Islet of Langerhans (tissue), 1 donor: ENCODE results near the gene MRPL33.

Source experiments
- FAIRE-seq: peaks from one replicate; lab custom pipeline; 2011; peaks lifted over from hg19 to GRCh38; lab: Jason Lieb, UNC

Gene MRPL33

DNA sequence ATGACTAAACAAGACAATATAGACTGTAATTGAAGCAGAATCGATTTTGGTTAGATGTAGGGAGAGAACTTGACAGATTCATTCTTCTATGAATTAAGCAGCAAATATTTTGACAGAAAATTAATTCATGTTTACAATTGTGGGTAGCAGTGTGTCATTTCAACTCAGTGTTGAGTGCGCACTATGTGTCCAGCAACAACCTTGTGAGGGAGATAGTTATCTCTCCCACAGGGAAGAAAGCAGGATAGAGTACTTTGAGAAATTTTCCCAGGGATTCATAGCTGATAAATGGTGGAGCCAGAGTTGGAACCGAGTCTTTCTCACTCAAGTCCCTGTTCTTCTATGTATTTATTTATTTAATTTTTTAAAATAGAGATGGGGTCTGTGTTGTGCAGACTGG, 5.2 kb downstream of the MRPL33 start:
- FAIRE-seq: no peak

DNA sequence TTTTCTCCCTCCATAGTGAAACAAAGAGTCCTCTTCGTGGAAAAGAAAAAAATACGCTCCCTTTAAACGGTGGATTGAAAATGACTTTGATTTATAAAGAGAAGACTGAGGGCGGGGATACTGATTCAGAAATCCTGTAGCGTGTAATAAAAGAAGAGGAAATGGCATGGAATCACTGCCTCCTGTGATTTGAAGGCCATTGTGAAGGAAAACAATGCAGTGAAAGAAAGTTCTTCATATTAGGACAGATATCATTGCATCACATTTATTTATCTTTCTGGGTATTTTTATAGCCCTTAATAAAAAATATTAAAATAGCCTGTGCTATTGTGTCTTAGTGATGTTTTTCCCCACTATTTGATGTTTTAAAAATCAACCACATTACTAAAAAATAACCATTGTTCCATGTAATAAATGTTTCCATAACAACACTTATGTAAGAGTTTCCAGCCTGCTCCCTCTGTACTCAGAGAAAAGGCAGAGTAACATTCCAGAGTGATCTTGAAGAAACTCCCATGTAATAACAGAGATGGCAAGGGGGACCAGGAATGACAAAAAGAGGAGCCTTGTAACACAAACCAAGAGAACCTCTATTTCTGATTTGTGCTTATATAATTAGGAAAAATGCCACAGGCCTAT, 8.0 kb downstream of the MRPL33 start:
- FAIRE-seq: no peak

DNA sequence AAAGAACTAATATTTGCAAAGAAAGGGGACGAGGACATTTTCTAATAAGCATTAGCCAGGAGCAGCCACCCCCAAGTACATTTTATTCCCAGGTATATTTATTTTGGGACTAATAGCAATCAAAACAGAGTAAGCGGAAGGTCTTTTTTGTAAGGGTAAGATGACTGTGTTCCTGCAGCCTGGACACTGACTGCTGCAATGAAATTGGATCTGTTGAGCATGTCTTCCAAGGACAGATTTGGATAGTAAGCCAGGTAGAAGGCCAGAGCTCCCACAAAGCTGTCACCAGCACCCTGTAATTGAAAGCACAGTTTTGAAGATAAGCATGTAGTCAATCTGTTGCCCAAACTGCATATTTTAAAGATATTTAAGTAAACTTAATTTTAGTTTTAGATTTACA, 10.0 kb downstream of the MRPL33 start:
- no peak for FAIRE-seq

DNA sequence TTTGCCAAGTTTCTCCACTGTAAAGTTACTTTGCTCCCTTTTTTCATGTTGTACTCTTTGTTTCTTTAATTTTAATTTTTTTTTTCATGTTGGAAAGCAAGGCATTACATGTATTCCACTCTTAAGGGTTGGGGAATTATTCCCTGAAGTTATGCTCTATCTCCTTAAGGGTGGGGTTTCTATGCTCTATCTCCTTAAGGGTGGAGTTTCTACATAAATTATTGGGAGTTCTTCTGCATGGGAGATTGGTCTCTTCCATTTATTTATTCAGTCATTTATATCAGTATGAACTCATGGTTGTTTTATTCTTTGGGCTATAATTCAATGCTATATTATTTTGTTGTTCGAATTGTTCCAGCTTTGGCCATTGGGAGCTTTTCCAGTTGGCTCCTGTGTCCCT, 11.2 kb downstream of the MRPL33 start:
- FAIRE-seq: no peak

DNA sequence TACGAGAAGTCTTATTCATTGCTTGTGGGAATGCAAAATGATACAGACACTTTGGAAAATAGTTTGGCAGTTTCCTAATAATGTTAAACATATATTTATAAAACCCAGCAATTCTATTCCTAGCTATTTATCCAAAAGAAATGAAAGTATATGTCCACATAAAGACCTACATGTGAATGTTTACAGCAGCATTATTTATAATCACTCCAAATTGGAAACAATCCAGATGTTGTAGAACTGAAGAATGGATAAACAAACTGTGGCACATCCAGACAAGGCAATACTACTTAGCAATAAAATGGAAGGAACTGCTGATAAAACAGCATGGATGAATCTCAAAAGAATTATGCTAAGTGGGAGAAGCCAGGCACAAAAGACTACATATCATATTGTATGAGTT, 19.3 kb downstream of the MRPL33 start:
- no peak for FAIRE-seq

DNA sequence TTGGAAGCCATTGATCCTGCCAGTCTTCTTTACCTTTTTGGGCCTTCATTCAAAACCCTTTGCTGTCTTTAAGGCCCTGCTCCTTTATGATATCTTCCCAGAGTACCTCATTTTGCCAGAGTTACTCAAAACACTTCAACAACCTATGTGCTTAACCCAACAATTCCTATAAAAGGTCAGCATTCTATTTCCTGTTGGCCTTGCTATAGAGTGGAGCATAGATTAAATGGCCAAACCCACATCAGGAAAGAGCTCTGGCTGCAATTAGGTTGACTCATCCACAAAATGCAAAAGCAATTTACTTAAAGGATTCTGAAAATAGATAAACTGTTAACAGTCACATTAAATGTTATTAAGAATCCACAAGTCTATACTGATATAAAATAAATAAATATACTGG, 21.2 kb downstream of the MRPL33 start:
- FAIRE-seq: no peak

DNA sequence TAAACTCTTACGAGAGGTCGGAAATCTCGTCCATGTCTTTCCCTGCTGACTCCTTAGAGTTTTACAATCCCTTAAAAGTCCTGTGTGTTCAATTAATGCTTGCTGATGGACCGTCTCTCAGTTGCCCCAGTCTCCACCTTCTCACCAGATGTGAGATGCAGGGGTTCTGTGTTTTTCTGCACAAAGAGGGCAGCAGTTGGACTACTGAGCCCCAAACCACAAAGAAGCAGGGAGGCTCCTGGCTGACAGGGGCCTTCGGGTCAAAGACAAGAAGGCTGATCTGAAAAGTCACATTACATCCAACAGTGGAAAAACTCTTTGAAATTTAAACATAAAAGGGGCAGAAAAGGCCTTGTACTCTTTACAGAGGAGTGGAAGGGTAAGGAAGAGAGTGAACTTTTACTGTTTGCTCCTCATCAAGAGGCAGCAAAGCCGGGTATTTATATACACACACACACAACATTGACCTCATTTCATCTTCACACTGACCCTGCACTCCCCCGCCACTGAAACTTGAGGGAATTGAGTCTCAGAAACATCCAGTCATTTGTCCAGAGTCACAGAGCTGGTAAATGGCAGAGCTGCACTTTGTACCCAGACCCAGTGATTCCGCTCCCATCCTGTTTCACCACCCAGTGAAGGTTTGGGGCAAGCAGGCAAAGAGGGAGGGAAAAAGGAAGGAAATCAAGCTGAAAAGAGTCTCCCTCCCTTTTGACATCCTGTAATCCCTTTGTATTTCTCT, 23.7 kb downstream of the MRPL33 start:
- no peak for FAIRE-seq

DNA sequence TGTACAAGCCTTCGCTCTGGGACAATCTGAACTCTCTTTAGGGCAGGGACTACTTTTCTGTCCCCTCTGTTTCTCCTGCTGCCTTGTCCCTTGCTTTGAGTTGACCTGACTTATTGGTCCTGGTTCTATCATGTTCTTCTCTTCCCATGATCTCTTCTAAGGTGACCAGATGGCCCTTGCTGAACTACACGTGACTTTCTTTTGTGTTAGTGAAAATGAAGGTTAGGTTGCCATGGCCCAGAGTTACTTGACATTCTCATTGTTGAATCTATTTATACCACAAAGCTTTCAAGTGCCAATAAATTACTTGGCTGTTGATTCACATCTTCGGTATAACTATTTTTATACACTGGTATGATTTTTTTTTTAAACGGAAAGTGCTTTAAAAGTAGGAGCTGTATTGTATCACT, 24.4 kb downstream of the MRPL33 start:
- FAIRE-seq: no peak

DNA sequence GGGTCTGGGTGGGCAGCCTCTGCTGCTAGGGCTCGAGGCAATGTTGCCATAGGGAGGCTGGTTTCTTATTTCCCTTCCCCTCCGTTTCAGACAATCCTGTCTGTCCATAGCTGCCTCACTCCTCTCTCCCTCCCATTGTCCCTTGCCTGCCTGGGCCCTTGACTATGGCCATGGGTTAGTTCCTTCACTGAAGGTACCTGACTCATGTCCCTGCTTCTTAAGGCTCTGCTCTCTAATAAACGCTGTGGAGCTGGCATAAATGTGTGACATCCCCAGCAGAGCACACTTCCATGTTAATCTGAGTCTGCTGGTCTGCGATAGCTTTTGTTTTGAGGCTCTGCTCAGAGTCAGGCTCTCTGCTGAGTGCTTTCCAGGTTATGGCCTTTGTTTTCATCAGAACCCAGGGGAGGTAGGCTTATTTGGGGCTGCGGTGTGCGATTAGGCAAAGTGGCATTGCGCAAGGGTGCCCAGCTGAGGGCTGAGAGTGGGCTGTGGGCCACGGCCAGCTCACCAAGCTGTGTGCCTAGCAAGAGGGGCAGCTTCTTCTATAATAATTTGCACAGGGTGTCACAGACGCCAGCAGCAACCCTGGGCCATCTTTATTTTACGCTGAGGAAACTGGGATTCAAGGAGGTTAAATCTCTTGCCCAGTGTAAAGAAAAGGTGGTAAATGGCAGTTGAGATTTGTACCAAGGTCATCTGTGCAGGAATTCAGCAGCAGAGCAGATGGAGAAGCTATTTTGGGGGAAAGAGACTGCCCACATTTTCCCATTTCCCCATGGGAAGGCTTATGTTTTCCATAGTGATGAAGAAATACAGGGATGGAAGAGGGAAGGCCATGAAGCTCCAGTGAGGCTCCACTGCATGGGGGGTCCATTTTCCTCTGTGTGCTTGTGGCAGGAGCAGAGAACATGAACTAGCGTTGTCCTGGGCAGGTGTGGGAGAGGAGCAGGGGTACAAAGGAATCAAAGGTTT, 25.6 kb downstream of the MRPL33 start:
- FAIRE-seq: no peak

DNA sequence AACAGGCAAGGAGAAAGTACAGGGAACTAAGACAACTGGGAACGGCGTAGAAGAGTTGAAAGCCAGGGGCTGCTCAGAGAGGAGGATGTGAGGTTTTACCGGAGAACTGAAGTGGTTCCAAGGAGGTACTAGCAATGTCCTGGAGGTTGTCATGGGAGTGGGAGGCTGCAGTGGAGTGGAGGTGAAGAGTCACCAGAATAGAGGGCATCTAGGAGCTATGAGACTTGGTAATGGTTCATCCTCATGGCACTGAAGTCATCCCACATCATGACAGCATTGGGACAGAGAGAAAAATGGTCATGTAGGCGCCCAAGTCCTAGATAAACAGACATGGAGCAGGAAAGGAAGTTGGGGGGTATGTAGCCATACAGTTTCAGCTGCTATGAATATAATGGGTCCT, 26.3 kb downstream of the MRPL33 start:
- FAIRE-seq: no peak

DNA sequence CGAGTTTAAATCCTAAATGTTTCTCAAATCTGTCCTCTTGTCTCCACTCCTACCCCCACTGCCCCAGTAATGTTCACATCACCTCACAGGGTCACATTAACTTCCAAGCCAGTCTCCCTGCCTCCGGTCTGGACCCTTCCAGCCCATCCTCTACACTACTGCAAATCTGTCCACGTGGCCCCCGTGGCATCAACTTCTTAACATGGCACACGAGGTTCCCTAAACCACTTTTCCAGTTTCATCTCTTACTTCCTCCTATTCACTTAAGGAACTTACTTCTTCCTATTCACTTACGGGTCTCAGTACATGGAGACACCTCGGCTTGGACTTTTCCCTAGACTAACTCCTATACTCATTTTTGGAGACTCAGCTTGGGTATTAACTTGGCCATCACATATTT, 27.0 kb downstream of the MRPL33 start:
- no peak for FAIRE-seq

DNA sequence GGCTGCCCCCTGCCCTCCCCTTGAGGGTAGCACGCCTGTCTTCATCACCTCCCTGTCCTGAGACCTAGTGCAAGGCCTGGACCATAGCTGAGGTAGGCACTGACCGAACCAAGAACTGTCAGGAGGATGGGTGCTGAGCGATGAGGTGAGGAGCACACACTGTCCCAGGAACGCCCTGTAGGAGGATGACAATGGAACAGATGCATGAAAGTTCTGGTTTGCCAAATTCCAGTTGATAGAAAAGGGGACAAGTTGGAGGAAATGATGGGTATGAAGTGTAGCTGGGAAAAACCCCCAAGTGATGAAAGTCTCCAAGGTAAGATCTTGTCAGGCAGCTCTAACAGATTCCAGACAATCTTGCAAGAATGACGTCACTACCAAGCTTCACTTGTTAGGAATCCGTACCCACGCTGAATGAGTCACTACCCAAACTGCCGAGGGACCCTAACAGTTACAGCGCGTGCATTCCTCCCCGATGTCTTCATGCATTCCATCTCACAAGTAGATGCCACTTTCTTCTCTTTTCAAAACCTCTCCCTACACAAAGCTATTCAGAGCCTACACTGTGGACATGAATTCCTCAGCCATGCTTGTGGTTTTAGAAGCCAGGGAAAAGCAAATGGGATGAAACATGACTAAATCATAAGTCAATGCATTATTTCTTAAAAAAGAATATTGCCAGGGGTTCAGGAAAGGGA, 27.6 kb downstream of the MRPL33 start:
- FAIRE-seq: no peak

DNA sequence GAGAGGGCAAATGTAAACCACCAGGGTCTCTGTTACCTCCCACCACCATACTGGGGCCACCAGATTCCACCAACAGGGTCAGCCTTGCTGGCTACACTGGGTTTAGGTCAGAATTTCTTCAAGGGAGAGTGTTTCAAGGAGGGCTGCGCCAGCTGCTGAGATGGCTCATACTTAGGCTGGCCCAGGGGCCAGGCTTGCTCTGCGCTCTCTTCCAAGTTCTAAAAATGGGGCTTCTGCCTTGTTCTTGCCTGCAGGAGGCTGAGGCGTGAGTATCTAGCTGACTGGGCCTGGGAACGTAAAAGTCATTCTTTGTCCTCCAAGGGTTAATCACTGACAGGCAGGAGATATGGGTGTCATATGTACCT, 28.1 kb downstream of the MRPL33 start:
- no peak for FAIRE-seq

DNA sequence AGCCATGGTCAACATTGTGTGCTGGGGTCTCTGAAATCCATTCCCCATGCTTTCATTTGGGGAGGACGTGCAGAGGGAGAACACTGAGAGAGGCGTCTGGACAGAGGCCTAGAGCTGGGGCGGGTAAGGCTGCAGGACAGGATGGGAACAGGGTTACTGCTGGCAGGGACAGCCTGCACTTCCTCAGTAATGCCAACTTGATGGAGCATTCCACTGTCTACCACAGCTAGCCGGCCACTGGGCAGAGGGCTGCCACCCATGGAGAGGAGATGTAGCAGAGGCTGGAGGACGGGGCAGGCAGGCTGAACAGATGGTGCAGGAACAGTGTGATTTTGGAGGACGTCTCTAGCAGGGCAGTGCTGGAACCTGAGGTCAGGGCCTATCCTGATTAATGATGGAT, 29.3 kb downstream of the MRPL33 start:
- no peak for FAIRE-seq

DNA sequence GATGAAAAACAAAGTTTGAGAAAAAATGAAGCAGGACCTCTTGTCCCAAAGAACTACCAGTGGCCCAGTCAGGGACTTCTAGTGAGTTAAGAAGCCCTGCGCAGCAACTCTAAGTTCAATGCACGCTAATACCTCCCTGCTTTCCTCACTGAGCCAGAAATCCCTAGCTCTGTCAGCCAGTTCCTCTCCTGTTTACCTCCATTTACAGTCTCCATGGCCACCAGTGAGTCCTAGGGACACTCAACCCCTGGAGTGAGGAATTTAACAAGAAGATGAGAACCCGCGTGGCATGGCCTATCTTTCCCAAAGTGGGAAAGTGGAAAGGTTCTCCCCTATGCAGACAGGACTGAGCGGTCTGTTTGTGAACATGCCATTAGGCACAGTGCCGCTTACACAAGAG, 31.0 kb downstream of the MRPL33 start:
- no peak for FAIRE-seq

DNA sequence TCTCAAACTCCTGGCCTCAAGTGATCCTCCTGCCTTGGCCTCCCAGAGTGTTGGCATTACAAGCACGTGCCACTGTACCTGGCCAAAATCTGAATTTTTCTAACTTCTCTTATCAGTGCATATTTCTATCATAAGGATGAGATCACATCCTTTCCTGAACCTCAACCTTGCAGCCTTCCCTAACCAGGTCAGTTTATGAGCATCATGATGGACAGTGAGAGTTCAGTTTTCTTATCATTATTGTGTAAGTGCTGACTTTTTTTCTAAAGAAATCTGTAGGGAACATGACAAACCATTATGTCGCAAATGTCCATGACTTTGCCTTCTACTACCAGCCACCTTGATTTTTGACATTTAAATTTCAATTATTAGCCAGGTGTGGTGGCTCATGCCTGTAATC, 31.5 kb downstream of the MRPL33 start:
- no peak for FAIRE-seq

DNA sequence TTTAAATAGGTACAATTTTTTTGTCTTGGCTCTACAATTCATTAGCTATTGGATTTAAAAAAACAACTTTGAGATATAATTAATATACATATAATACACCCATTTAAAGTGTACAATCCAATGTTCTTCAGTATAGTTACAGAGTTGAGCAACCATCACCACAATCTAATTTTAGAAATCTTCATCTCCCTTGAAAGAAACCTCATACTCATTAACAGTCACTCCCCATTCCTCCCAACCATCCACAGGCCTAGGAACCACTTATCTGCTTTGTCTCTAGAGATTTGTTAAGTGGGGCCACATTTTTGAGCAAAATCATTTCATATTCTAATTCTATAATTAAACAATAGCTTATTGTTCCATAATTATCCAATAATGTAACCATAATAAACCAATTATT, 32.6 kb downstream of the MRPL33 start:
- FAIRE-seq: no peak

DNA sequence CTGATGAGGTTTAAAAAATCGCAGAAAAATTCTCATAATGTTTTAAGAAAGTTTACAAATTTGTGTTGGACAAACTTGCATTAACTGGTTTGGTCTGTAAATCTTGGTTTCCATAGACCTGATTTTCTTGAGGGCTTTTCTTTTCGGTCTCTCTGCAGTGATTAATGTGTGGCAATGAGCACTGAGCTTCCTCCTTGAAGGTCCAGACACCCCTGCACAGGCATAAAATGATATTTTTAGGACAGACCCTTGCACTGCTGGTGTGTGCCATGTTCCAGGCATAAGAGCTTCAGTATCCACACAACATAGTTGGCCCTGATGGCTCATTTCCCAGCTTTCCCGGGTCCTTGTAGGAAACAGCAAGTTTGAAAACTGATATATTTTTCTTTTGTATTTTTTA, 33.7 kb downstream of the MRPL33 start:
- no peak for FAIRE-seq

DNA sequence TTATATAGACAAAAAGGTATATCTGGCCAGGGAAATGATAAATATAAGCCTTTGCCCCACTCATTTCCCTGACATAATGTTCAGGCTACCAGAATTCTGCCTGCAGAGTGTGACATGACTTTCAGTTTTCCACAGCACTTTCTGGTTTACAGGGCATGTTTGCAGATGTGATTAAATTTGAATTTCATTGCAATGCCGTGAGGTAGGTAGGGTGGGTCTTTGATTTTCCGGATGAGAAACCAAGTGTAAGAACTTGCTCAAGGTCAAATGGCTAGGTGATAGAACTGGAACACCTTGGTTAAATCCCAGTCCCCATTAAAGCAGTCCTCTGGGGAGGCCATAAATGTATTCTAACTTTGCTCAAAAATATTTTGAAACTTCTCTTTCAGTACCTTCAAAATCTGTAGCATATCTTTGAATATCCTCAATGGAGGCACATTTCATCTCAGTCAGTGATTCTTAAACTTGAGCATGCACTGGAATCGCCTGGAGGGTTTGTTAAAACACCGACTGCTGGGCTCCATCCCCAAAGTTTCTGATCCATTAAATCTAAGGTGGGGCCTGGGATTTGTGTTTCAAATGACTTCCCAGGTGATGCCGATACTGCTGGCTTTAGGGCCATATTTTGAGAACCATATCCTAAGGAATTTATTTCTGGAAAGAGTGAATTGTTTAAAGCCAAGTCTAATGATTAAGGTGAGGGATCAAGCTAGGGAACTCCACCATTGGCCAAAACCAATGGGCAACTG, 35.0 kb downstream of the MRPL33 start:
- FAIRE-seq: no peak

DNA sequence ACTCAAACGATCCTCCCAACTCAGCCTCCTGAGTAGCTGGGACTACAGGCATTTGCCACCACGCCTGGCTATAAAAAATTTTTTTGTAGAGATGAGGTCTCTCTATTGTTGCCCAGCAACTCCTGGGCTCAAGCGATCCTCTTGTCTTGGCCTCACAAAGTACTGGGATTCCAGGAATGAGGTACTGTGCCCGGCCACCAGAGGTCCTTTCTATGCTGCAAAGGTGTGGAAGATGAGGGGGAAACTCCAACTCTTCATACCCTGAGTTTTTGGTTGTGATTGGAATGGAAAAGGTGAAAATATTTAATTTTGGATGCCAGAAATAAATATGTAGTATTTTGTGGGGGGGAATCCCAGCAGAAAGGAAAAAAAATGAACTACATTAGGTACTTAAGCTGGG, 36.0 kb downstream of the MRPL33 start:
- no peak for FAIRE-seq

DNA sequence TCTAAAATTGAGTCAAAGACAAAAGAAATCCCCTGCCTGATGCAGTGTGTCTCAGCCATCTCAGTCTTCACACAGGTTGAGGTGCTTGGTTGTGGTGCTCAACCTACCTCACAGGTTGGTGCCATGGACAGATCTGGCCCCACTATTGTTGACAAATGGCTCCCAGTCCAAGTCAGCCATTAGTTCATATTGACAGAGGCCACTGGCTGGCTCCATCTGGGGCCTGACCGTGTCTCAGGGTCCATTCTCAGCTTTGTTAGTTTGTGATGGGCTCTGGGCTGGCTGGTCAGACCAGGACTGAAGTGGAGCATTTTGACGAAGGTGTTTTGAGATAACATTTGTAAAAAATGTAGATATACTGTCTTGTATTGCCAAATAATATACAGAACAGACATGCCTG, 36.9 kb downstream of the MRPL33 start:
- FAIRE-seq: no peak

DNA sequence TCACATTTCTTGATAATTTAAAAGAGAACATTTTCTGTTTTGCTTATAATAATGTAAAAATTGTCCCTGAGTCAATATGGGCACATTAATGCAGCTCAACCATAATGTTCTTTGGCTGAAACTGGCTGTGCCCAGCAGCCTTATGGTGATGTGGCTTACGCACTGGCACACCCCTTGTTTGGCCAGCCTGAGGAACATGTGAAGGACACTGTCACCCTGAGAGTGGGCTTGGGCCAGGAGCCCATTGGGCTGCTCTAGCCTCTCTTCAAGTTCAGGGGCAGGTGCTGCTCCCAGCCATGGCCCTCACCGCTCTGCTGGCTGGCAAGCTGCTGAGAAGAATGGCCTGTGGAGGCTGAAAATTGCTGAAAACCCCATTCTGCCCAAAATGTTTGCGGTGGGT, 37.5 kb downstream of the MRPL33 start:
- FAIRE-seq: no peak
